Islet of Langerhans (tissue), 1 donor: ENCODE data around the gene STXBP3.

Experiments used
- FAIRE-seq: peaks from one replicate; lab custom pipeline; 2011; peaks lifted over from hg19 to GRCh38; lab: Jason Lieb, UNC

The STXBP3 gene

GRCh38 chr1:108803548-108803947, 57.1 kb downstream of the STXBP3 start:
- FAIRE-seq = no peak

GRCh38 chr1:108808438-108808837, 62.0 kb downstream of the STXBP3 start:
- no peak for FAIRE-seq

GRCh38 chr1:108811611-108812010, 65.1 kb downstream of the STXBP3 start:
- peak; percentile 49 for FAIRE-seq

GRCh38 chr1:108813326-108813725, 66.9 kb downstream of the STXBP3 start:
- FAIRE-seq = no peak

- FAIRE-seq = no peak
These were observed 68.1 kb downstream of the STXBP3 start for GRCh38 chr1:108814343-108815125.

- FAIRE-seq = no peak
These were observed 69.1 kb downstream of the STXBP3 start for GRCh38 chr1:108815566-108815965.

GRCh38 chr1:108816049-108816893, 69.8 kb downstream of the STXBP3 start:
- peak; percentile 99 for FAIRE-seq

GRCh38 chr1:108817016-108817415, 70.5 kb downstream of the STXBP3 start:
- no peak for FAIRE-seq

- no peak for FAIRE-seq
These were observed 71.3 kb downstream of the STXBP3 start for GRCh38 chr1:108817811-108818210.

GRCh38 chr1:108819878-108820277, 73.4 kb downstream of the STXBP3 start:
- no peak for FAIRE-seq

GRCh38 chr1:108823632-108824031, 77.2 kb downstream of the STXBP3 start:
- no peak for FAIRE-seq

- FAIRE-seq = no peak
These were observed 77.6 kb downstream of the STXBP3 start for GRCh38 chr1:108824051-108824450.

- no peak for FAIRE-seq
These were observed 79.7 kb downstream of the STXBP3 start for GRCh38 chr1:108826081-108826635.

GRCh38 chr1:108828074-108828961, 81.8 kb downstream of the STXBP3 start:
- no peak for FAIRE-seq

GRCh38 chr1:108829498-108829916, 83.0 kb downstream of the STXBP3 start:
- FAIRE-seq = no peak

GRCh38 chr1:108830119-108831008, 83.9 kb downstream of the STXBP3 start:
- no peak for FAIRE-seq

- FAIRE-seq = no peak
These were observed 84.8 kb downstream of the STXBP3 start for GRCh38 chr1:108831225-108831624.

GRCh38 chr1:108832929-108833328, 86.5 kb downstream of the STXBP3 start:
- no peak for FAIRE-seq

- FAIRE-seq = no peak
These were observed 95.2 kb downstream of the STXBP3 start for GRCh38 chr1:108841703-108842102.

GRCh38 chr1:108842525-108843181, 96.2 kb downstream of the STXBP3 start:
- FAIRE-seq = no peak
